Esophagus muscularis mucosa (tissue), 4 donors: ENCODE results near the gene TMEM135.

Source experiments
- EP300 ChIP-seq: sonication (generic); formaldehyde crosslinking; IDR thresholded peaks from one replicate; pipeline ENCODE4 v1.6.1; 2017; ENCODE audit warnings: antibody characterized with exemption
- POLR2A ChIP-seq: fragments of 450-650 bp; IDR thresholded peaks from one replicate; pipeline ENCODE4 v1.6.1; 2017; ENCODE audit warnings: antibody characterized with exemption, moderate library complexity, mild to moderate bottlenecking, low read depth
- TF ChIP-seq, protein P1 (sequence below), 3 experiments: fragments of 200-600 bp in 2 of 3; fragments of 450-650 bp in 1 of 3; sonication (generic) in 2 of 3; IDR thresholded peaks; one replicate each; pipeline ENCODE4 v1.5.1; 2017 to 2019; ENCODE audit warnings: antibody characterized with exemption in 3 of 3, mild to moderate bottlenecking in 2 of 3, moderate library complexity in 1 of 3

DNA sequence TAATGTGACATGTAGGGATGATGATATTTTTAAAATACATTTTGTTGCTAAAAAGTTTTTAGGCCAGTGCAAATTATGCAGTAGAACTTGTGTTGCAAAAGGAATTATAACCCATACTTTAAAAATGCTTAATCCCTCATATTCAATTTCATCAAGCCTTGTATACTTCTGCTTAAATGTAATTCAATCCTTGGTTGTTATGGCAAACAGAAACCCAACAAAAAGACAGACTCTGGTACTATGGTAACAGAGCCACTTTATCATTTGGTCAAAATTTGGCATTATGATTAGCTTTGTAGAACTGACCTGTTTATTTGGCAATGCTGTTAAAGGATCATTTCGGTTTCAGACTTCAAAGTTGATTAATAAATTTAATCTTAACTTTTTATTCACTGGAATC is 284.8 kb downstream of the TMEM135 start:
- no peak for TF ChIP-seq EP300
- TF ChIP-seq, protein P1, sequence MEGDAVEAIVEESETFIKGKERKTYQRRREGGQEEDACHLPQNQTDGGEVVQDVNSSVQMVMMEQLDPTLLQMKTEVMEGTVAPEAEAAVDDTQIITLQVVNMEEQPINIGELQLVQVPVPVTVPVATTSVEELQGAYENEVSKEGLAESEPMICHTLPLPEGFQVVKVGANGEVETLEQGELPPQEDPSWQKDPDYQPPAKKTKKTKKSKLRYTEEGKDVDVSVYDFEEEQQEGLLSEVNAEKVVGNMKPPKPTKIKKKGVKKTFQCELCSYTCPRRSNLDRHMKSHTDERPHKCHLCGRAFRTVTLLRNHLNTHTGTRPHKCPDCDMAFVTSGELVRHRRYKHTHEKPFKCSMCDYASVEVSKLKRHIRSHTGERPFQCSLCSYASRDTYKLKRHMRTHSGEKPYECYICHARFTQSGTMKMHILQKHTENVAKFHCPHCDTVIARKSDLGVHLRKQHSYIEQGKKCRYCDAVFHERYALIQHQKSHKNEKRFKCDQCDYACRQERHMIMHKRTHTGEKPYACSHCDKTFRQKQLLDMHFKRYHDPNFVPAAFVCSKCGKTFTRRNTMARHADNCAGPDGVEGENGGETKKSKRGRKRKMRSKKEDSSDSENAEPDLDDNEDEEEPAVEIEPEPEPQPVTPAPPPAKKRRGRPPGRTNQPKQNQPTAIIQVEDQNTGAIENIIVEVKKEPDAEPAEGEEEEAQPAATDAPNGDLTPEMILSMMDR (IDR thresholded peaks at IDR 0.05): no peak
- TF ChIP-seq POLR2A: no peak
